ENCODE measurements around the gene TMEM52.
A peak's percentile ranks its signal among the peaks of the same experiment; 100 is the strongest.

TMEM52 gene

DNA sequence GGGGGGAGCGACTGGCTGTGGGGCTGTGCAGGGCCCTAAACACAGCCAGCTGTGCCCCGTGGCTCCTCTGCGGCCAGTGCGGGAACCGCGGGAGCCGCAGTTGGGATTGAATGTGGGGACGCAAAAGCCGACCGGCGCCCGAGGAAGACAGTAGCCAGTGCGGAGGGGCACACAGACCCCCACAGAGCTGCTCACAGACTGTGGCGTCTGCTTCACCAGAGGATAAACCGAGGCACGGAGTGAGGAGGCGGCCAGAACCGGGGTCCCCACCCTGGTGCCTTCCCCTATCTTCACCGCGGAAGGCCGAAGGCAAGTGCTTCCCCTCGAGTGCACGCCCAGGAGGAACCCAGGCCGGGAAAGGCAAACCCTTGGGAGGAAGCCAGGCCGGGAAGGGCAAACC lies 8.7 kb upstream of the TMEM52 start:
- no peaks in the 10 kb centered on the region for H3K9me3 ChIP-seq (ENCODE audit: severe bottlenecking)
- ATAC-seq (ENCODE audit: low read depth): no peak
- H3K36me3 ChIP-seq (ENCODE audit: low read depth): no peaks in the 10 kb centered on the region
- no peak overlapping the region for H3K27ac ChIP-seq (ENCODE audit: poor library complexity, severe bottlenecking)
- no peaks in the 10 kb centered on the region for H3K4me1 ChIP-seq (ENCODE audit: insufficient read depth, poor library complexity, severe bottlenecking)
- DNase-seq (ENCODE audit: low spot score): no peak
- TF ChIP-seq, protein P1, sequence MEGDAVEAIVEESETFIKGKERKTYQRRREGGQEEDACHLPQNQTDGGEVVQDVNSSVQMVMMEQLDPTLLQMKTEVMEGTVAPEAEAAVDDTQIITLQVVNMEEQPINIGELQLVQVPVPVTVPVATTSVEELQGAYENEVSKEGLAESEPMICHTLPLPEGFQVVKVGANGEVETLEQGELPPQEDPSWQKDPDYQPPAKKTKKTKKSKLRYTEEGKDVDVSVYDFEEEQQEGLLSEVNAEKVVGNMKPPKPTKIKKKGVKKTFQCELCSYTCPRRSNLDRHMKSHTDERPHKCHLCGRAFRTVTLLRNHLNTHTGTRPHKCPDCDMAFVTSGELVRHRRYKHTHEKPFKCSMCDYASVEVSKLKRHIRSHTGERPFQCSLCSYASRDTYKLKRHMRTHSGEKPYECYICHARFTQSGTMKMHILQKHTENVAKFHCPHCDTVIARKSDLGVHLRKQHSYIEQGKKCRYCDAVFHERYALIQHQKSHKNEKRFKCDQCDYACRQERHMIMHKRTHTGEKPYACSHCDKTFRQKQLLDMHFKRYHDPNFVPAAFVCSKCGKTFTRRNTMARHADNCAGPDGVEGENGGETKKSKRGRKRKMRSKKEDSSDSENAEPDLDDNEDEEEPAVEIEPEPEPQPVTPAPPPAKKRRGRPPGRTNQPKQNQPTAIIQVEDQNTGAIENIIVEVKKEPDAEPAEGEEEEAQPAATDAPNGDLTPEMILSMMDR (IDR thresholded peaks at IDR 0.05; ENCODE audit: poor library complexity, severe bottlenecking): no peak
- H3K4me3 ChIP-seq (ENCODE audit: severe bottlenecking): no peak overlapping the region
- H3K27me3 ChIP-seq (ENCODE audit: insufficient read depth, poor library complexity, severe bottlenecking): no peaks in the 10 kb centered on the region

DNA sequence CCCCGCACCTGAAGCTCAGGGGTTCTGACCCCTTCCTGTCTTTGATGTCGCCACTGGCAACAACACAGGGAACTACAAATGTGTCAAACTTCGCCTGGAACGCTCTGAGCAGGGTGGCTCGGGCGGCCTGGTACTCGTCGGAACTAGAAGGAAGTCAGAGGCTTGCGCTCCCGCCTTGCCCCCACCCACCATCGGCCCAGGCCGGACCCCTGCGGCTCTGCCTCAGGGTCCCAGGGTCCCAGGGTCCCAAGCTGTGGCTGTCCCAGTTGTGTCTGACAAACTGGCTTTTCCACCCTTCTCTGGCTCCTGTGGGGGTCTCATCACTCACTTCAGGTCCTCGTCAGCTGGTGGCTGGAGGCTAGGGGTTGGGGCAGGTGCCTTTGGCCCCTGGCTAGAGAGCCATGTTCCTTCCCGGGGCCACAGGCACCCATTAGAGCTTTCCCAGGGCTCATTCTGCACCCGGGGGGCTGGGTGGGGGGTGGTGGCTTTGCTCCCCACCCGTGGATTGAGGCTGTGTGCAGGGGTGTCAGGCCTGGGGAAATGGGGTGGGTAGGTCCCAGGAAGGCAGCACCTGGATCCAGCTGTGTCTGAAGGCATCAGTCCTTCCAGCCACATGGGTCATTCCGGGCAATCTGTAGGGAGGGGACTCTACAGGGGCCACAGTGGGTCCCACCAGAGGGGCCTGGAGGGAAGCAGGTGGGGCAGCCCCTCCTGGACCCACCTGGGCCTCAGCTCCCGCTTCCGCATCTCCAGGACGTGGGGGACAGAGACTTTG lies 8.0 kb upstream of the TMEM52 start:
- DNase-seq (ENCODE audit: low spot score): no peak
- Histone ChIP-seq H3K36me3 (ENCODE audit: low read depth) (no peaks in the 10 kb centered on the region), H3K4me1 (ENCODE audit: insufficient read depth, poor library complexity, severe bottlenecking) (no peaks in the 10 kb centered on the region), H3K27me3 (ENCODE audit: insufficient read depth, poor library complexity, severe bottlenecking) (no peaks in the 10 kb centered on the region), H3K9me3 (ENCODE audit: severe bottlenecking) (no peaks in the 10 kb centered on the region), H3K4me3 (ENCODE audit: severe bottlenecking) (no peak overlapping the region), H3K27ac (ENCODE audit: poor library complexity, severe bottlenecking) (no peak overlapping the region)
- no peak for ATAC-seq (ENCODE audit: low read depth)
- TF ChIP-seq, protein P1 (IDR thresholded peaks at IDR 0.05; ENCODE audit: poor library complexity, severe bottlenecking): no peak

DNA sequence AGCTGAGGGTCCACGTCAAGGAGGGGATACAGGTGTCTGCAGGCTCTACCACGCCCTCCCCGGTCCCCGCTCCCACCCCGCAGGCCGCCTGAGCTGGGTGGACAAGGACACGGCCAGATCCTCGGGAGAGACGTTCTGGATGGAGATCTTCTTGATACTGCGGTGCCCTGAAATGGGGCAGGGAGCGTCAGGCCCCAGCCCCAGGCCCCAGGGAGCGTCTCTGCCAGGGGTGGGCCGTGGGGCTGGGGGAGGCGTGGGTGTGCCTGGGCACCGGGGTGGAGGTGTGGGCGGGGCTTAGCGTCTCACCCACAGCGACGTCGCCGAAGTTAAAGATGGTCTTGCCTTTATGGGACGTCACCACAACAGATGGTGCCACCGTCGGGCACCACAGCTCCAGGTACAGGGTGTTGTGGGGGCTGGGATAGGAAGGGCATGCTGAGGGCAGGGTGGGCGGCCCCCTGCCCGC lies 7.3 kb upstream of the TMEM52 start:
- TF ChIP-seq, protein P1 (IDR thresholded peaks at IDR 0.05; ENCODE audit: poor library complexity, severe bottlenecking): no peak
- no peak overlapping the region for H3K27ac ChIP-seq (ENCODE audit: poor library complexity, severe bottlenecking)

GRCh38 chr1:1925437-1926345 lies 6.6 kb upstream of the TMEM52 start:
- Histone ChIP-seq H3K36me3 (ENCODE audit: low read depth) (no peaks in the 10 kb centered on the region), H3K9me3 (ENCODE audit: severe bottlenecking) (no peaks in the 10 kb centered on the region), H3K4me1 (ENCODE audit: insufficient read depth, poor library complexity, severe bottlenecking) (no peaks in the 10 kb centered on the region), H3K27me3 (ENCODE audit: insufficient read depth, poor library complexity, severe bottlenecking) (no peaks in the 10 kb centered on the region), H3K27ac (ENCODE audit: poor library complexity, severe bottlenecking) (no peak overlapping the region), H3K4me3 (ENCODE audit: severe bottlenecking) (no peak overlapping the region)
- ATAC-seq (ENCODE audit: low read depth) (no peak), DNase-seq (ENCODE audit: low spot score) (peak; percentile 65)
- TF ChIP-seq, protein P1 (IDR thresholded peaks at IDR 0.05; ENCODE audit: poor library complexity, severe bottlenecking): no peak

More for the DNA sequence above, 7.3 kb upstream of the TMEM52 start:
- no peaks in the 10 kb centered on the region for H3K27me3 ChIP-seq (ENCODE audit: insufficient read depth, poor library complexity, severe bottlenecking)
- H3K9me3 ChIP-seq (ENCODE audit: severe bottlenecking): no peaks in the 10 kb centered on the region
- DNase-seq (ENCODE audit: low spot score) (peak; percentile 60), ATAC-seq (ENCODE audit: low read depth) (no peak)
- no peak overlapping the region for H3K4me3 ChIP-seq (ENCODE audit: severe bottlenecking)
- H3K4me1 ChIP-seq (ENCODE audit: insufficient read depth, poor library complexity, severe bottlenecking): no peaks in the 10 kb centered on the region
- H3K36me3 ChIP-seq (ENCODE audit: low read depth): no peaks in the 10 kb centered on the region
